ENCODE measurements around the gene FBXL22.

GRCh38 chr15:63640146-63640545, 43.0 kb downstream of the FBXL22 start:
- TF ChIP-seq CTCF (conservative IDR thresholded peaks at IDR 0.05) (no peak), EZH2 (IDR thresholded peaks at IDR 0.05; ENCODE audit: low read depth) (no peak)

Measured in PC-9 (cell line).